H1 (cell line): Measurements from ENCODE around the gene BRD7. TPM values are rescaled to one million over a fixed set of nuclear protein-coding genes. Genes with fewer than 3 reads are reported as not detected.
"Not testable (repeated sequence)": the region's sequence is repeated elsewhere in the genome, so short reads cannot be mapped to it uniquely, and the experiment has no call there.

ENCODE experiments used
- CTCF ChIA-PET: fragments of 300-600 bp; sonication (Branson Sonifier 250); formaldehyde crosslinking; loops from one replicate; lab custom pipeline; 2021; ENCODE audit not compliant: partially characterized antibody; lab: Charles Lee
- POLR2A ChIA-PET: fragments of 300-600 bp; sonication (Branson Sonifier 250); formaldehyde crosslinking; loops from one replicate; lab custom pipeline; 2021; ENCODE audit warnings: inconsistent platforms; ENCODE audit not compliant: partially characterized antibody; lab: Charles Lee
- DNase-seq, 2 experiments: peaks; one replicate each; pipeline versions ENCODE4 v3.0.0 to v3.0.0-alpha.2; 2010 to 2022; ENCODE audit warnings: low spot score in 2 of 2, low read depth in 1 of 2, mixed read lengths in 1 of 2
- FAIRE-seq: peaks from 2 replicates; lab custom pipeline; 2011; peaks lifted over from hg19 to GRCh38; lab: Jason Lieb, UNC
- H2AFZ ChIP-seq: 2 replicates; pipeline ENCODE4 v1.8.1; 2012; ENCODE audit warnings: low read length, inconsistent platforms
- H2AK5ac ChIP-seq: 2 replicates; pipeline ENCODE4 v1.6.1; 2013; ENCODE audit warnings: low read depth, low read length
- H2BK120ac ChIP-seq: replicated peaks from 2 replicates; pipeline ENCODE3; 2013; ENCODE audit warnings: low read depth, low read length, inconsistent platforms
- H2BK12ac ChIP-seq: 2 replicates; pipeline ENCODE4 v1.6.1; 2013; ENCODE audit warnings: low read depth, low read length
- H2BK15ac ChIP-seq: 2 replicates; pipeline ENCODE4 v1.6.1; 2013; ENCODE audit warnings: low read length
- H2BK20ac ChIP-seq: 2 replicates; pipeline ENCODE4 v1.6.1; 2013; ENCODE audit warnings: low read length
- H2BK5ac ChIP-seq: 2 replicates; pipeline ENCODE4 v1.6.1; 2013; ENCODE audit warnings: low read depth, low read length
- H3K14ac ChIP-seq: 2 replicates; pipeline ENCODE4 v1.6.1; 2013; ENCODE audit warnings: inconsistent platforms; ENCODE audit not compliant: insufficient read length
- H3K18ac ChIP-seq: 2 replicates; pipeline ENCODE4 v1.6.1; 2013; ENCODE audit warnings: low read length; ENCODE audit errors: extremely low read depth
- H3K23ac ChIP-seq: 2 replicates; pipeline ENCODE4 v1.6.1; 2013; ENCODE audit warnings: inconsistent platforms; ENCODE audit not compliant: insufficient read length
- H3K23me2 ChIP-seq: 2 replicates; pipeline ENCODE4 v1.6.1; 2013; ENCODE audit warnings: low read depth, low read length
- H3K27ac ChIP-seq: 2 replicates; pipeline ENCODE4 v1.6.1; 2011; ENCODE audit warnings: low read depth, low read length, inconsistent platforms
- H3K27me3 ChIP-seq, 4 experiments: replicated peaks in 1 of 4; 1 replicate in 1 of 4; 2 replicates in 3 of 4; pipeline versions ENCODE4 v1.6.1 to v1.8.1; 2011 to 2013; ENCODE audit warnings: low read length in 3 of 4, mild to moderate bottlenecking in 3 of 4, inconsistent platforms in 2 of 4, mixed read lengths in 2 of 4, moderate library complexity in 1 of 4; ENCODE audit not compliant: control insufficient read depth in 3 of 4, insufficient read depth in 3 of 4; ENCODE audit errors: extremely low read depth in 1 of 4
- H3K36me3 ChIP-seq, 4 experiments: 2 replicates each; pipeline versions ENCODE4 v1.6.1 to v1.8.1; 2011 to 2013; ENCODE audit warnings: mild to moderate bottlenecking in 4 of 4, low read length in 3 of 4, moderate library complexity in 2 of 4, control low read depth in 1 of 4, inconsistent platforms in 1 of 4; ENCODE audit not compliant: insufficient read depth in 4 of 4, control insufficient read depth in 2 of 4
- H3K4ac ChIP-seq: replicated peaks from 2 replicates; pipeline ENCODE3; 2013; ENCODE audit warnings: low read length, low read depth, mixed read lengths, inconsistent platforms; ENCODE audit not compliant: insufficient read length
- H3K4me1 ChIP-seq, 4 experiments: replicated peaks in 1 of 4; 1 replicate in 1 of 4; 2 replicates in 3 of 4; pipeline versions ENCODE4 v1.6.1 to v1.8.1; 2011 to 2013; ENCODE audit warnings: low read length in 3 of 4, inconsistent platforms in 2 of 4, mixed read lengths in 1 of 4; ENCODE audit not compliant: insufficient read depth in 4 of 4, control insufficient read depth in 3 of 4
- H3K4me2 ChIP-seq, 2 experiments: 2 replicates each; pipeline versions ENCODE4 v1.6.1 to v1.8.1; 2011 to 2013; ENCODE audit warnings: low read depth in 2 of 2, low read length in 2 of 2, control low read depth in 1 of 2, inconsistent platforms in 1 of 2, mild to moderate bottlenecking in 1 of 2; ENCODE audit not compliant: insufficient read depth in 1 of 2
- H3K4me3 ChIP-seq, 4 experiments: fragments of 200-600, 300-600 bp in 1 of 4; sonication (generic), shearing (Covaris generic), sonication (Bioruptor Twin) in 1 of 4; 2 replicates each; pipeline versions ENCODE4 v1.5.1 to v1.8.1; 2011 to 2016; ENCODE audit warnings: low read length in 4 of 4, low read depth in 3 of 4, control low read depth in 2 of 4, inconsistent platforms in 2 of 4, mild to moderate bottlenecking in 2 of 4, mixed read lengths in 1 of 4, moderate library complexity in 1 of 4; ENCODE audit not compliant: insufficient read depth in 2 of 4; ENCODE audit errors: extremely low read depth in 1 of 4
- H3K56ac ChIP-seq: replicated peaks from 2 replicates; pipeline ENCODE3; 2013; ENCODE audit warnings: low read depth, mild to moderate bottlenecking, mixed read lengths, low read length, inconsistent platforms; ENCODE audit not compliant: insufficient read length
- H3K79me1 ChIP-seq: 2 replicates; pipeline ENCODE4 v1.6.1; 2013; ENCODE audit warnings: low read depth, low read length, control low read depth
- H3K79me2 ChIP-seq, 2 experiments: 2 replicates each; pipeline versions ENCODE4 v1.6.1 to v1.8.1; 2012 to 2013; ENCODE audit warnings: low read length in 2 of 2, mild to moderate bottlenecking in 2 of 2, inconsistent platforms in 1 of 2; ENCODE audit not compliant: insufficient read depth in 2 of 2, control insufficient read depth in 1 of 2
- H3K9ac ChIP-seq, 4 experiments: replicated peaks in 1 of 4; 1 replicate in 1 of 4; 2 replicates in 3 of 4; pipeline versions ENCODE4 v1.6.1 to v1.8.1; 2011 to 2013; ENCODE audit warnings: low read depth in 3 of 4, low read length in 3 of 4, control low read depth in 2 of 4, mild to moderate bottlenecking in 2 of 4, moderate library complexity in 2 of 4, inconsistent platforms in 1 of 4; ENCODE audit errors: extremely low read depth in 1 of 4
- H3K9me3 ChIP-seq, 2 experiments: 2 replicates each; pipeline versions ENCODE4 v1.6.1 to v1.8.1; 2012 to 2013; ENCODE audit warnings: mild to moderate bottlenecking in 2 of 2, moderate library complexity in 2 of 2, control low read depth in 1 of 2, inconsistent platforms in 1 of 2, low read depth in 1 of 2, low read length in 1 of 2, mixed read lengths in 1 of 2; ENCODE audit not compliant: insufficient read depth in 2 of 2
- H4K20me1 ChIP-seq, 2 experiments: replicated peaks in 1 of 2; 2 replicates each; pipeline versions ENCODE3 to v1.8.1; 2011 to 2013; ENCODE audit warnings: inconsistent platforms in 2 of 2, low read length in 2 of 2, mild to moderate bottlenecking in 1 of 2; ENCODE audit not compliant: insufficient read depth in 2 of 2, control insufficient read depth in 1 of 2
- H4K5ac ChIP-seq: 2 replicates; pipeline ENCODE4 v1.6.1; 2013; ENCODE audit warnings: low read length, low read depth, mixed read lengths, inconsistent platforms; ENCODE audit not compliant: insufficient read length
- H4K8ac ChIP-seq: 2 replicates; pipeline ENCODE4 v1.8.0; 2013; ENCODE audit warnings: mild to moderate bottlenecking, moderate library complexity, low read length, inconsistent platforms; ENCODE audit not compliant: insufficient read depth; ENCODE audit errors: extremely low read depth
- H4K91ac ChIP-seq: replicated peaks from 2 replicates; pipeline ENCODE3; 2013; ENCODE audit warnings: low read length, mixed read lengths, inconsistent platforms; ENCODE audit not compliant: insufficient read length
- WGBS, 2 experiments: shearing (Covaris generic) in 1 of 2; methylation state at CpG; one replicate each; pipeline versions ENCODE4 v1.1.6 to v1.1.7; 2013 to 2015; ENCODE audit warnings: low lambda C conversion rate in 2 of 2, mixed read lengths in 2 of 2, inconsistent platforms in 1 of 2, low coverage in 1 of 2, missing lambda C conversion rate in 1 of 2; ENCODE audit not compliant: insufficient replicate concordance in 2 of 2, insufficient coverage in 1 of 2, insufficient read length in 1 of 2; ENCODE audit errors: extremely low coverage in 1 of 2, missing lambda C conversion rate in 1 of 2; 5-methylcytosine and 5-hydroxymethylcytosine counted together
- polyA plus RNA-seq, 7 experiments: library from polyadenylated mRNA; depleted of rRNA in 3 of 7; stranded (reverse) in 5 of 7; unstranded in 2 of 7; fragments of >200 nt in 5 of 7; fragments of 200-250 nt in 2 of 7; gene quantifications; 1 replicate in 5 of 7; 2 replicates in 1 of 7; 4 replicates in 1 of 7; pipeline versions ENCODE4 v1.2.1 to v1.2.3, GENCODE V29; 2011 to 2013; ENCODE audit warnings: missing spikeins in 2 of 7, mixed read lengths in 2 of 7
- total RNA-seq: library from RNA; stranded (reverse); fragmentation: NEBNext Ultra II Directional; extraction: Animal tissue kit (Norgen Biotek cat#: 25700); gene quantifications from 2 replicates; pipeline ENCODE4 v1.2.1, GENCODE V29; 2021

BRD7 gene
- total and polyA plus RNA-seq, 2 of the 8 experiments (the other 6 are each of a cell fraction or from before 2014, with no cell fraction given): 42.5 to 120 TPM

GRCh38 chr16:50345210-50345609 lies 23.6 kb downstream of the BRD7 start:
- DNase-seq, FAIRE-seq: not testable (repeated sequence)
- CTCF ChIA-PET: interaction anchor here (3.6 kb wide), 1 partner anchor 10 kb away, joined by 19 read pairs; no protein-coding TSS in a partner anchor

GRCh38 chr16:50343566-50343965 lies 25.2 kb downstream of the BRD7 start:
- H3K4me3 ChIP-seq, H2BK20ac ChIP-seq, FAIRE-seq, H3K27me3 ChIP-seq, H3K23me2 ChIP-seq, H2BK120ac ChIP-seq, H3K79me2 ChIP-seq, H3K27ac ChIP-seq, H4K5ac ChIP-seq, H3K9ac ChIP-seq, H2AK5ac ChIP-seq, H2BK15ac ChIP-seq, POLR2A ChIA-PET, H3K9me3 ChIP-seq, H4K8ac ChIP-seq, H3K18ac ChIP-seq, H3K56ac ChIP-seq, H3K23ac ChIP-seq, H3K79me1 ChIP-seq, H2BK5ac ChIP-seq, H4K91ac ChIP-seq, H3K4ac ChIP-seq, H3K14ac ChIP-seq, H4K20me1 ChIP-seq, H2BK12ac ChIP-seq, H3K4me1 ChIP-seq, H2AFZ ChIP-seq: not testable (repeated sequence)
- DNase-seq: peak in 1 of 2 experiments; percentile 53
- CTCF ChIA-PET: interaction anchor here (1.1 to 4.0 kb wide), 5 partner anchors 12 to 131 kb away, joined by 4 to 19 read pairs (median 5); no protein-coding TSS in a partner anchor
- 81% methylated on average over 8 of the region's 8 CpGs; no CpG with 5 or more reads in 1 of the 2 experiments for WGBS, 2 experiments
- H3K4me2 ChIP-seq: peak overlapping the region in 1 of 2 experiments; percentile 21; a peak in 3 of 4 replicates
- peaks cover 3 to 35% (median 18%) of the 10 kb centered on the region in 4 experiments for H3K36me3 ChIP-seq

More at GRCh38 chr16:50345210-50345609, 23.6 kb downstream of the BRD7 start:
- H3K14ac ChIP-seq, H3K18ac ChIP-seq, H2BK15ac ChIP-seq, H4K91ac ChIP-seq, POLR2A ChIA-PET, H3K27me3 ChIP-seq, H4K5ac ChIP-seq, H3K56ac ChIP-seq, H3K79me1 ChIP-seq, H4K8ac ChIP-seq, H2AFZ ChIP-seq, H3K4me3 ChIP-seq, H2BK12ac ChIP-seq, H2BK5ac ChIP-seq, H3K4ac ChIP-seq, H3K23ac ChIP-seq, H3K4me1 ChIP-seq, H2BK120ac ChIP-seq, H3K4me2 ChIP-seq, H2BK20ac ChIP-seq, H3K9ac ChIP-seq, H3K23me2 ChIP-seq, H3K27ac ChIP-seq, H3K79me2 ChIP-seq, H2AK5ac ChIP-seq, H4K20me1 ChIP-seq, H3K9me3 ChIP-seq: not testable (repeated sequence)
- peaks cover 2 to 32% (median 13%) of the 10 kb centered on the region in 4 experiments; a peak in 7 of 8 replicates for H3K36me3 ChIP-seq
- 100% methylated on average over 2 of the region's 2 CpGs; no CpG with 5 or more reads in 1 of the 2 experiments for WGBS, 2 experiments
